ENCODE results near the gene IMPG2.
"Not testable (repeated sequence)": the region's sequence is repeated elsewhere in the genome, so short reads cannot be mapped to it uniquely, and the experiment has no call there.

The IMPG2 gene

DNA sequence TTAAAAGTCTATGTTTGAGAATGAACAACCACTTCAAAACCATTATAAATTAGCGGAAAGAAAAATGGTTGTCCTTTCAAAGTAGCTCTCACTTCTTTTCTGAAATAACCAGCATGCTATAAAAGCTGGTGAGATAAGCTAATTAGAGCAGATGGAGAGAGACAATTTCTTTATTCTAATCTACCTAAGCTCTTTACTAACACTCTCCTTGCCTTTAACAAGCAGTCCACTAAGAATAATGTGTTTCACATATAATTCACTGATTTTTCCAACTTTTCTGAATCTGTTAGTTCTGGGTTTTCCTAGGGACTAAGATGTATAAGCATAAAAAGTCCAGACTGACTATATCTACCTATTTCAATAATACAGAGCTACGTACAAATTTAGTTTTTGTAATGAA lies at the start of gene IMPG2:
Gene IMPG2 (minus strand): TSS at position 101 of the 400 bp plus-strand sequence. CDS start 203 bp downstream, outside the sequence.
- no peak for DNase-seq (ENCODE audit: low read depth in 2 of 2)

DNA sequence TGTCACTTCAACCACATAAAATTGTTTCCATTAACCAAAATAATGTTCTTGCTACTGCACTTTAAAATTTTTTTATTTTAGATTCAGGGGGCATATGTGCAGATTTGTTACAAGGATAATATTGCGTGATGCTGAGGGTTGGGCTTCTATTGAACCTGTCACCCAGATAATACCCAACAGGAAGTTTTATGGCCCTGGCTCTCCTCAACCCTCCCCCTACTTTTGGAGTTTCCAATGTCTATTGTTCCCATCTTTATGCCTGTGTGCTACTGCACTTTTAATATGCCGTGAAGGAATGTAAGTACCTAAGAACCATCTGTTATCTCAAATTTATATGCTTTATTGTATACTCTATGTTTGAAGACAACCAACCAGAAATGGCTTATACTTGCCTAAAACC lies 42.0 kb upstream of the IMPG2 start:
- DNase-seq (ENCODE audit: low read depth in 2 of 2) = no peak

DNA sequence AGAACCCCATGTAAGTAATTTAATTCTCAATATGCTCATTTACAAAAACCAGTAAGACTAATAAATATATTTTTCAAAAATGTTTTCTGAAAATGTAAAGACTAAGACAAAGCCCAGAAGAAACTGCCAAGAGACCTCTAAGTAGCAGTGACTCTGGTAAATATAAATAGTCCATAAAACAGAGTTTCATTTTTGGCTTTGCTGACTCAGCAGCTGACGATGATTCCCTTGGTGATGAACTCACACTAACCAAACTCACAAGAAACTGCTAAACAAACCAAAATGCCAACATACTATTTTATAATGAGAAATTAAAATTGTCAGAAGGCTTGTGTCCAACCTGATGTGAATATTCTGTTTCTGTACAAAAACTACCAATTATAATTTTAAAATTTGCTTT lies 31.5 kb upstream of the IMPG2 start:
- DNase-seq (ENCODE audit: low read depth in 2 of 2) = no peak

DNA sequence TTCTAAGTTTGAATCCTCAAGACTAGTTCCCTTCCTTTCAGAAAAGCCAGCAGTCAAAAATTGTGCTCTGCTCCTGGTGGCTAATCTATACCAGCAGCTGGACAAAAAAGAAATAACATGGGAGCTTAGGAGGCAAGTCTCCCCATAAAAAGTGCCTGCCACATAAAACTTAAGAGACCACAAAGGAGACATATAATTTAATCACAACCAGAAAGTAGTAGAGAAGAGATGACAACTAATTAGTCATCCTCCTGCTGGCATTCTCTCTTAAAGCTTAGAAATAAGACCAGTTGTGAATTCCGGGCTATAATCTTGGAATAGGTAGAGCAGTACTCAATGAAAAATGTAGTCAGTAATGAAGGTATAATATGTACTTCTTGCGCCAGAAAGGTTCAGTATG lies 20.2 kb upstream of the IMPG2 start:
- DNase-seq (ENCODE audit: low read depth in 2 of 2) = no peak

DNA sequence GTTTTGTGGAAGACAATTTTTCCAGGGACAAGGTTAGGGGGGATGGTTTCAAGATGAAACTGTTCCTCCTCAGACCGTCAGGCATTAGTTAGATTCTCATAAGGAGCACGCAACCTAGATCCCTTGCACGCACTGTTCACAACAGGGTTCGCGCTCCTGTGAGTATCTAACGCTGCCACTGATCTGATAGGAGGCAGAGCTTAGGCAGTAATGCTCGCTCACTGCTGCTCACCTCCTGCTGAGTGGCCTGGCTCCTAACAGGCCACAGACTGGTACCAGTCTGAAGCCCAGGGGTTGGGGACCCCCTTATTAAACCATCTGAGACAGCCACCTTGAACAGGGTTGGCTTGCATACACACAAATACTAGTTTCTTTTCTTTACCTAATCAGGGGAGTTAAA lies 13.5 kb upstream of the IMPG2 start:
- no peak for DNase-seq (ENCODE audit: low read depth in 2 of 2)

DNA sequence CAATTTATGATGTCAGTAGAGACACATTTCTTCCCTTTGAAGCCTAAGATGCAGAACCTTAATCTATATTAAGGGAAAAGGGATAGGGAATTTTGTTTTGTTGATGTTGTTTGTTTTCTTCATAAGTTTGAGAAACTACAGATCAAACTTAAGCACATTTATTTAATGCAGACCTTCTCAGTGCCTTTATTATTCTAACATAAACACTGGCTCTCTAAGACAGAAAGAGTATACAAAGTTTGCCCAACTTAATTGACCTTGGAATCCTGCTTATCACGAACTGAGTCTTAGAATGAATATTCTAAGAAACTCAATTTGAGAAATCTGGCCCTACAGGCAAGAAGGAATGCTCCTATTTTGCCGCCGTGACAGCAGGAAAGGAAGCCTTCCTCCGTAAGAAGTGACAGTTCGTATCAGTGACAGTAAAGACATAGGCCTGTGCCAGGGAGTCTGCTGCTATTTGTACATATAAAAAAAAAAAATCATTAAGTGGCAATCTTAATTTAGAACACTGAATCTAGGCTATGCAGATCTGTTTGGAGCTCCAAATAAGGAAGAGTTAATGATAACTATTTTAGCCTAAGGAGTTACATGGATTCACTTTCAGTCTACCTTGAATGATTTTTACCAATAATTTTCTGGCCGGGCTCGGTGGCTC lies 8.8 kb upstream of the IMPG2 start:
- DNase-seq (ENCODE audit: low read depth in 2 of 2) = no peak

DNA sequence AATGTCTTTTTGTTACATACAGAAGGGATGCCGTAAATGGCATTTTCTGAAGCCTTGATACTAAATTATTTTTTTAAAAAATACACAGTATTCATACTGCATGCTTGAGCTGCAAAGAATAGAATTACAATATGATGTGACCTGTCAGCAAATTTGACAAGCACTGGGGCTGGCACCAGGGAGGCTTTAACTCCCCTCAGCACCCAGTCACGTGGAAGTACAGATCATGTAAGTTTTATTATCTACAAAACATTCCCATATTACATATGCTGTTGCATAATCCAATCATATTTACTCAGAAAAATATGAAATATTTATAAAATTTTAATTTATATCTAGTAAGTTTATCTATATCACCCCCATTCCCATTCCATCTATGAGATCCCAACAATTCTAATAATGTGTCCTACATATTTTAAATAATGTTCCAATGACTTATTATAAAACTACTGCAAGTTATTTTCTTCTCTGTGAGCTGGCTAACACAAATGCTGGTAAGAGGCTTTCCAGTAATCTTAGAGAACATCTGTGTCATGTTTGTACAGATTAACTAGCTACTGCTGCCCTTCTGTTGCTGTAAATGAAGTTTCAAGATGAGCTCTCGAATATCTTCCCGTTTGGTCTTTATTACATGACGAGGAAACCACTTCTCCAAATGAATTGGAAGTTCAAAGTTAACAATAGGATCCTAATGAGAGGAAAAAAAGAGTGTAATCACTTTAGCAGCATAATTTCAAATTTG lies 5.2 kb upstream of the IMPG2 start:
- no peak for DNase-seq (ENCODE audit: low read depth in 2 of 2)

DNA sequence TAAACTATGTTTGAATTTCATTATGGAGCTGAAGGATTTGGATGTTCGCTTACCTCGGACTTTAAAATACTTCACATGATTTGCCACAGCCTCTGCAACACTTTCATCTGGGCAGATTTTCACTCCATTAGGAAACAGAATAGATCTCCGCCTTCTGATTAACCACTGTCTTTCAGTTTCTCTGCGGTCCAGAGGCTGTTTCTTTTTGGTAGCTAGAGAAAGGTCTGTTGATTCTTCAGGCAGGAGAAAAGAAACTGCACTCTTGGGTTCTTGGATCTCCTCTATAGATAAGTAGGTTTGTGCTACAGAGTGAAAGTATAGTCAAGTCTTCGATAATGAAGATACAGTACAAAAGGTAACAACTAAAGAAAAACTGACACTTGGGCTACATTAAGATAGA lies 844 bp downstream of the IMPG2 start:
- no peak for DNase-seq (ENCODE audit: low read depth in 2 of 2)

DNA sequence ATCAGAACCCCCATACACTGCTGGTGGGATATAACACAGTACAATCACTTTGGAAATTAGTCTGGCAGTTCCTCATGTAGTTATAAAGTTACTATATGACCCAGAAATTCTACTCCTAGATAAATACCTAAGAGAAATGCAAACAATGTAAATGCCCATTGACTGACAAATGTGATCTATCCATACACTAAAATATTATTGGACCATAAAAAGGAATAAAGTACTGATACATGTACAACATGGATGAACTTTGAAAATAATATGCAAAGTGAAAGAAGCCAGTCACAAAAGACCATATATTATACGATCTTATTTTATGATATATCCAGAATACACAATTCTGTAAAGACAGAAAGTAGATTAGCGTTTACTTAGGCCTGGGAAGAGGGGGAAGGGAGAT lies 7.8 kb downstream of the IMPG2 start:
- no peak for DNase-seq (ENCODE audit: low read depth in 2 of 2)

DNA sequence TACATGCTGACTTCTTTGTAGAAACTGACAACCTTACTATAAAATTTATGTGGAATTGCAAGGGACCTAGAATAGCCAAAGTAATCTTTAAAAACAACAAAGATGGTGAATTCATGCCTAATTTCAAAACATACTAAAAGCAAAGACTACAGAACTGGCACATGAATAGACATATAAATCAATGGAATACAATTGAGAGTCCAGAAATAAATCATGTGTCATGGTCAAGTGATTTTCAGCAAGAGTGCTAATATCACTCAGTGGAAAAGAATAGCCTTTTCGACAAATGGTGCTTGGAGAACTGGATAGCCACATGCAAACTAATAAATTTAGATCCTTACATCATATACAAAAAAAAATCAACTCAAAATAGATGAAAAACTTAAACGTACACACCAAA lies 8.7 kb downstream of the IMPG2 start:
- no peak for DNase-seq (ENCODE audit: low read depth in 2 of 2)

DNA sequence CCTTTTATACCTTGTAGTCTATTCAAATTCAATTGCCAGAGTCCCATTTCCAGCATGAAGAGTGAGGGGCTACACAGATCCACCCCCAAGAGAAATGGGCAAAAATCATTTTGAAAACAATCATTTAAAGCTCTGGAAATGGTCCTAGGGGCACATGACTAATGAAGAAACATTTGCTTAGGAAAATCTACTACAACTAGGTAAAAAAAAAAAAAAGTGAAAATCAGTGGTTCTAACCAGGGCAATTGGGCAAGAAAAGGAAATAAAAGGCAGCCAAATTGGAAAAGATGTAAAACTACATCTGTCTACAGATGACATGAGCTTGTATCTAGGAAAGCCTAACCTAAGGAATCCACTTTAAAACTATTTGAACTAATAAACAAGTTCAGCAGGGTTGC lies 9.4 kb downstream of the IMPG2 start:
- DNase-seq (ENCODE audit: low read depth in 2 of 2) = no peak

DNA sequence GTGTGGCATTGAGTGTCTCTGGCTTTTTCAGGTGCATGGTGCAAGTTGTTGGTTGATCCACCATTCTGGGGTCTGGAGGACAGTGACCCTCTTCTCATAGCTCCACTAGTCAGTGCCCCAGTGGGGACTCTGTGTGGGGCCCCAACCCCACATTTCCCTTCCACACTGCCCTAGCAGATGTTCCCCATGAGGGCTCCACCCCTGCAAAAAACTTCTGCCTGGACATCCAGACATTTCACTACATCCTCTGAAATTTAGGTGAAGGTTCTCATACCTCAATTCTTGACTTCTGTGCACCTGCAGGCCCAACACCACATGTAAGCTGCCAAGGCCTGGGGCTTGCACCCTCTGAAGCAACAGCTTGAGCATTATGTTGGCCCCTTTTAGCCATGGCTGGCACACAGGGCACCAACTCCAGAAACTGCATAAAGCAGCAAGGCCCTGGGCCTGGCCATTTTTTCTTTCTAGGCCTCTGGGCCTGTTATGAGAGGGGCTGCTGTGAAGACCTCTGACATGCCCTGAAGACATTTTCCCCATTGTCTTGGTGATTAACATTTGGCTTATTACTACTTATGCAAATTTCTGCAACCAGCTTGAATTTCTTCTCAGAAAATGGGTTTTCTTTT lies 12.1 kb downstream of the IMPG2 start:
- DNase-seq (ENCODE audit: low read depth in 2 of 2) = not testable (repeated sequence)

DNA sequence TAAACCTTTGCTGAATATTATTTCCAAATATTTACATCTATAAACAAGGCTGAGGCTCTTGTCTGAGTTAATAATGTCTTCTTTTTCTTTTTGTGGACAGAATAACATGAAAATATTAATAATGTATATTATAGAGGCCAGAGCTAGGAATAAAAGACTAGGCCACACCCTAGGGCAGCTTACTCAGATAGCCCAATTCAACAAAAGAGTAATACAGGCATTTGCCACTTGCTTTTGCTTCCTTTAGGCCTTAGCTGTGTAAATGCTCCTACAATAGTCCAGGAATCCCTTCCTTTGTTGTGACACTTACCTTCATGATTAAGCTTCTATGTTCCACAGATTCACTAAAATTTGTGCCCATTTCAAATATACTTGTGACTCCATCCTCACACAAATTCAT lies 16.5 kb downstream of the IMPG2 start:
- DNase-seq (ENCODE audit: low read depth in 2 of 2) = no peak

DNA sequence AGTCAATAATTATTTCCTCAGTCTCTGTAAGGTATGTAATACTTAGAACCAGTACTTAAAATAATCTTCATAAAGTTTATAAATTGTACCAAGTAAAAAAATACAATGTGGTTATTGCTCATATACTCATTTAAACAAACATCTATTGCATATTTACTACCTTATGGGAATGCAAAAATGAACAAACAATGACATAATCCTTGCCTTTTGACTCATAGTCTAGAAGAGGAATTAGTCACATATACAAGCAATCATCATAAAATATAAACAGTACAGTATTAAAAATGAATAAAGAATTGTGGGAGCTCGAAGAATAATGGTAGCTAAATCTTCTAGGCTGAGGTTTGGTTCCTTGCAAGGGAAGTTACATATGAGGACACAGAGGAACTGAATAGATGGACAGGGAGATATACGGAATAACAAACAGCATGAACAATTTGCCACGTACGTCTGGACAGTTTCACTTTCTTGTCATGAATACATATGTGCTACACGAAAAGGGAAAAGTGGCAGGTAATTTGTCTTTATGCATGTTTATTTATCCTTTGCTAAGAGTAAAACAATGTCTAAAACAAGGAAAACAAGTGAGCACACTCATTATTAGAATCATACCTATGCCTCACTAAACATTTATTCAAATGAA lies 17.2 kb downstream of the IMPG2 start:
- DNase-seq (ENCODE audit: low read depth in 2 of 2) = no peak

DNA sequence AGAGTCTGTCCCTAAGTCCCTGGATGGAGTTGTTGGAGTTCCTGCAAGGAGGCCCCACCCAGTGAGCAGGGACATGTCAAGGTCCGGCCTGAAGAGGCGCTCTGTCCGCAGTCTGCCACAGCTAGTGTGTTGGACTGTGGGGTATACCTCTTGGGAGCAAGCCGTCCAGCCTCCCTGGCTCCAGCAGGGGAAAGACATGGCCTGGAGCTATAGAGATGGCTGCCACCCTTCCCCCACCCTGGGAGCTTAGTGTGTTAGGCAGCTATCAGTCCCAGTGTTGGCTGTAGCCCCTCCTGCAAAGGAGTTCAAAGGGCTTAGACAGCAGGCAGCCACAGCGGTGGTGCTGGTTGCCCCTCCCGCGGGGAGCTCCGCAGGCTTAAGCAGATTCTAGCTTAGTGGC lies 20.3 kb downstream of the IMPG2 start:
- DNase-seq (ENCODE audit: low read depth in 2 of 2) = no peak

DNA sequence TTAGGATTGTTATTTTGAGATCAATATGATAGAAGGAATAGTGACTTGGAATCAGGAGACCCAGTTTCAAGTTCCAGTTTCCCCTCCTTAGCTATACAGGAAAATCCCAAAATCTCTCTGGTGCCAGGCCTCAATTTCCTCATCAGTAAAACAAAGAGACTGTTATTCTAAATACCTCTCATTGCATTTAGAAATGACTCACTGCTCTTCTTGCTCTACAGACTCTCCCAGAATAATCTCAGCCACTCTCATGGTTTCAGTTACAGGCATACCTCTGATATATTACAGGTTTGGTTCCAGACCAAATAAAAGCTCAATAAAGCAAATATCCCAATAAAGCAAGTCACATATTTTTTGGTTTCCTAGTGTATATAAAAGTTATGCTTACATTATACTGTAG lies 28.3 kb downstream of the IMPG2 start:
- no peak for DNase-seq (ENCODE audit: low read depth in 2 of 2)

DNA sequence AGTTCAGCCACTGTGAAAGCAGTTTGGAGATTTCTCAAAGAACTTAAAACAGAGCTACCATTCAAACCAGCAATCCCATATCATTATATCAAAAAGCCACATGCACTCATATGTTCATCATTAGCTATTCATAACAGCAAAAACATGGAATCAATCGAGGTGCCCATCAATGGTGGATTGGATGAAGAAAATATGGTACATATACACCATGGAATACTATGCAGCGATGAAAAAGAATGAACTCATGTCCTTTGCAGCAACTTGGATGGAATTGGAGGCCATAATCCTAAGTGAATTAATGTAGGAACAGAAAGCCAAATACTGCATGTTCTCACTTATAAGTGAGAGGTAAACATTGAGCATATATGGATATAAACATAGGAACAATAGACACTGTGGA lies 32.1 kb downstream of the IMPG2 start:
- no peak for DNase-seq (ENCODE audit: low read depth in 2 of 2)

DNA sequence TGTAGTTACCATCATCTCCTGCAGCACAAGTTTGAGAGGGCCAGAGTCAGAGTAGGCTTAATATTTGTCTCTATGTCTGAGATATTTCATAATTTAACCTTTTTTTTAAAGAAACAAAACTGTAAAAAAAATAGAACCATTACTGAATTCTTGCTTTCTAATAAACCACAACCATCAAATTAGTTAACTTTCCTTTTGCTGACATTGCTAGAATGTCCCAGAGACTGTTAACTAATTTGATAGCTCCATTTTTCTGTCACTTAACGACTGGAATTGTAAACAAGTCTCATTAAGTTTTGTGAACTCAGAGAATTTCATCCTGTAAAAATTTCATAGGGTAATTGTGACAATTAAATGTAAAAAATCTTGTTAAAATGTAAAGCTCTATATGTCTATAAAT lies 35.6 kb downstream of the IMPG2 start:
- DNase-seq (ENCODE audit: low read depth in 2 of 2) = no peak

DNA sequence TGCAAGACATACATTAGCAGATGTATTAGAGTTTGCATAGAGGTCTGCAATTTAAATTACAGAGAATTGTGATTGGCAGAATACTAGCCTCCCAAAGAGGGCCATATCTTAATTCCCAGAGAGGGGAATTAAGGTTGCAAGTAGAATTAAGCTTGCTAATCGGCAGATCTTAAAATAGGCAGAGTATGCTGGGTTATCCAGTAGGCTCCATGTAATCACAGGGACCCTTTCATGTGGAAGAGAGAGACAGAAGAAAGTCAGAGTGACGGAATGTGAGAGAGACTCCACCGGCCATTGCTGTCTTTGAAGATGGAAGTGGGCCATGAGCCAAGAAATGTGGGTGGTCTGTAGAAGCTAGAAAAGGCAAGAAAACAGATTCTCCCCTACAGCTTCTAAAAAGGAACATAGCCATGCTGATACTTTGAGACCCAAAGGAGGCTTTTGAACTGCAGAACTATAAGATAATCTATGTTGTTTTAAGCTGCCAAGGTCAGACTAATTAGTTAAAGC lies 38.8 kb downstream of the IMPG2 start:
- DNase-seq (ENCODE audit: low read depth in 2 of 2) = no peak

DNA sequence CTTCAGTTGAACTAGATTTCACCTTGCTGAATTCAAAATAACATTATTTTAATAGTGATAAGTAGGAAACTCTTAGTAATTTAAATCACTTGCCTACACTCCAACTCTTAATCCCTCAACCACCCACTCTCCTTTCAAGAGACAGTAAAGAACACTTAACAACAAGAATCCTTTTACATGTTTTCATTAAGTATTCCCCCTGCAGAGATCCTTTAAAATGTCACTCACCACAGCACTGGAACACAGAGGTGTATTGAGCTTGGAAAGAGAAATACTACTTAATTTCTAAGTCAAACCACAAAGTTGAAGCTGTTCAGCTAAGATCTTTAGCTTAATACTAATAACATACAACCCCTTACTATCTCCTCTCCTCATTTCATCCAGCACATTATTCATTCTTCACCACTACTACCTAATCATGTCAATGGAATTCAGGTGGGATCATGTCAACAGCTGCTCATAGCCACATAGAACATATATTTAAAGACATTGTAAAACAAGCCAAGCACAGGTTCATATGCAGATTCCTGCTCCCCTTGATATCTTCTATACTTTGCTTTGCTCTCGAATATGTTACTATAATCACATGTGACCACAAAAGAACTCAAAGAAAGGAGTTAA lies 40.5 kb downstream of the IMPG2 start:
- no peak for DNase-seq (ENCODE audit: low read depth in 2 of 2)

DNA sequence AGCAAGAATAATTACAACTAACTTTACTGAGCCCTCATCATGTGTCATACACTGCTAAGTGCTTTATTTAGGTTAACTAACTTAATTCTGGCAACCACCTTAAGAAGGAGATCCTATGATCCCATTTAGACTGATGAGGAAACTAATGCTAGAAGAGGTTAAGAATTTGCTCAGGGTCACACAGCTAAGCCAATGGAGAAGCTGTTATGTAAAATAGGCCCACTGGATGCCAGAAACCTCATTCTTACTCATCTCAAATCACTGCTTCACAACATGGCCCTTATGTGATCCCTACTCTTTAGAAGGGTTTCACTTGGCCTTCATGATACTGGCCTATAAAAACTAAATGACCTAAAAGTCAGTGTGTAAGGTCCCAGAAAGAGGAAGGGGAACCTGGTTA lies 41.2 kb downstream of the IMPG2 start:
- no peak for DNase-seq (ENCODE audit: low read depth in 2 of 2)

DNA sequence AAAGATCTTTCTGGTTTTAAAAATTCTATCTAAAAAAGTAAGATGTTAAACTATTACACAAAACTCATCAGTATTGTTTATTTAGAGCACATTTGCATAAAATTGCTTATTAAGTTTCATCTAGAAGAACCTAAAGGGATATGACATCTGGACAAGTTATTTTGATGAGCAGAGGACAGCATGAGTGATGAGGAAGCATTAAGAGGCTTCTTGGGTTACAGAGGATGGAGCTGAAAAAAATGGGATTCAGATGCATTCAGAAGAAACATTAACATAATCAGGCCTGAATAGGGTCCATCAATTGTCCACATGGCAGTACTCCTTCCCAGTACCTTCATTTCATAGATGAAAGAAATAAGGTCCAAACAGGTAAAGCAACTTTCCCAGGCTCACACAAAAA lies 41.6 kb downstream of the IMPG2 start:
- no peak for DNase-seq (ENCODE audit: low read depth in 2 of 2)
